WTC11 (cell line): ENCODE measurements around the gene PCDHGB5. TPM values are rescaled to one million over a fixed set of nuclear protein-coding genes. Genes with fewer than 3 reads are reported as not detected.

Experiments
- total RNA-seq: library from RNA; stranded (reverse); gene quantifications from 3 replicates; pipeline ENCODE4 v1.2.3, GENCODE V29; 2021
- TF ChIP-seq, protein P1 (sequence below): sonication (generic); formaldehyde crosslinking; IDR thresholded peaks from 2 replicates; pipeline ENCODE4 v1.8.0; 2022; ENCODE audit warnings: missing genetic modification reagents

The PCDHGB5 gene
- total RNA-seq, 1 experiment from 2014 or later = 9.7 TPM

DNA sequence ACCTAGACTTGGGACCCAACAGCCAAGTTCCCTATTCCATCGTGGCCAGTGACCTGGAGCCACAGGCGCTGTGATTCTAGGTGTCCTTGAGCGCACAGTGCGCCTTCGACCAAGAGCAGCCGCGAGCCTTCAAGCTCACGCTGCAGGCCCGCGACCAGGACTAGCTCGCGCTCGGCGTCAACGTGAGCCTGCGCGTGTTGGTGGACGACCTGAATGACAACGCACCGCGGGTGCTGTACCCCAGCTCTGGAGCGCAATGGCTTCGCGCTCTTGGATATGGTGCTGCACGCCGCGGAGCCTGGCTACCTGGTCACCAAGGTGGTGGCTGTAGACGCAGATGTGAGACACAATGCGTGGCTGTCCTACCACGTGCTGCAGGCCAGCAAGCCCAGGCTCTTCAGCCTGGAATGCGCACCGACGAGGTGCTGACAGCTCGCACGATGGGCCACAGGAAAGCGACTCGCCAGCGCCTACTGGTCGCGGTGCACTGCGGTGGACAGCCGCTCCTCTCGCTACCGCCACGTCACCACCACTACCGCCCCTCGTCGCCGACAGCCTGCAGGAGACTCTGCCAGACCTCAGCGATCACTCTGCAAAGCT is 43.9 kb downstream of the PCDHGB5 start (continued):
- TF ChIP-seq, protein P1, sequence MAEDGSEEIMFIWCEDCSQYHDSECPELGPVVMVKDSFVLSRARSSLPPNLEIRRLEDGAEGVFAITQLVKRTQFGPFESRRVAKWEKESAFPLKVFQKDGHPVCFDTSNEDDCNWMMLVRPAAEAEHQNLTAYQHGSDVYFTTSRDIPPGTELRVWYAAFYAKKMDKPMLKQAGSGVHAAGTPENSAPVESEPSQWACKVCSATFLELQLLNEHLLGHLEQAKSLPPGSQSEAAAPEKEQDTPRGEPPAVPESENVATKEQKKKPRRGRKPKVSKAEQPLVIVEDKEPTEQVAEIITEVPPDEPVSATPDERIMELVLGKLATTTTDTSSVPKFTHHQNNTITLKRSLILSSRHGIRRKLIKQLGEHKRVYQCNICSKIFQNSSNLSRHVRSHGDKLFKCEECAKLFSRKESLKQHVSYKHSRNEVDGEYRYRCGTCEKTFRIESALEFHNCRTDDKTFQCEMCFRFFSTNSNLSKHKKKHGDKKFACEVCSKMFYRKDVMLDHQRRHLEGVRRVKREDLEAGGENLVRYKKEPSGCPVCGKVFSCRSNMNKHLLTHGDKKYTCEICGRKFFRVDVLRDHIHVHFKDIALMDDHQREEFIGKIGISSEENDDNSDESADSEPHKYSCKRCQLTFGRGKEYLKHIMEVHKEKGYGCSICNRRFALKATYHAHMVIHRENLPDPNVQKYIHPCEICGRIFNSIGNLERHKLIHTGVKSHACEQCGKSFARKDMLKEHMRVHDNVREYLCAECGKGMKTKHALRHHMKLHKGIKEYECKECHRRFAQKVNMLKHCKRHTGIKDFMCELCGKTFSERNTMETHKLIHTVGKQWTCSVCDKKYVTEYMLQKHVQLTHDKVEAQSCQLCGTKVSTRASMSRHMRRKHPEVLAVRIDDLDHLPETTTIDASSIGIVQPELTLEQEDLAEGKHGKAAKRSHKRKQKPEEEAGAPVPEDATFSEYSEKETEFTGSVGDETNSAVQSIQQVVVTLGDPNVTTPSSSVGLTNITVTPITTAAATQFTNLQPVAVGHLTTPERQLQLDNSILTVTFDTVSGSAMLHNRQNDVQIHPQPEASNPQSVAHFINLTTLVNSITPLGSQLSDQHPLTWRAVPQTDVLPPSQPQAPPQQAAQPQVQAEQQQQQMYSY = no peak
- TF ChIP-seq, all 79 proteins: peak for 0

Other genes with a start within 250 kb of the PCDHGB5 start
- 0.23 to 0.37 TPM (median 0.24 TPM) in 3 replicates for gene PCDHB6, start 247.9 kb upstream of the PCDHGB5 start, total RNA-seq
- gene PCDHB7, start 225.3 kb upstream of the PCDHGB5 start, total RNA-seq = 0.17 to 0.27 TPM (median 0.23 TPM) in 3 replicates
- 4.1 to 5.4 TPM (median 4.6 TPM) in 3 replicates for gene PCDHB8, start 220.2 kb upstream of the PCDHGB5 start, total RNA-seq
- gene PCDHB16, start 215.6 kb upstream of the PCDHGB5 start, total RNA-seq = 3.5 to 4.1 TPM (median 3.7 TPM) in 3 replicates
- gene PCDHB9, start 210.8 kb upstream of the PCDHGB5 start, total RNA-seq = 1.6 to 2.3 TPM (median 1.7 TPM) in 3 replicates
- gene PCDHB10, start 205.6 kb upstream of the PCDHGB5 start, total RNA-seq = 1.4 to 1.9 TPM (median 1.7 TPM) in 3 replicates
- gene PCDHB11, start 198.3 kb upstream of the PCDHGB5 start, total RNA-seq = 0.61 to 1.2 TPM (median 0.92 TPM) in 3 replicates
- gene PCDHB12, start 189.2 kb upstream of the PCDHGB5 start, total RNA-seq = 2.7 to 3.1 TPM (median 3.1 TPM) in 3 replicates
- 2.2 to 2.9 TPM (median 2.6 TPM) in 3 replicates for gene PCDHB13, start 184.0 kb upstream of the PCDHGB5 start, total RNA-seq
- 2.6 to 3.5 TPM (median 2.8 TPM) in 3 replicates for gene PCDHB14, start 174.6 kb upstream of the PCDHGB5 start, total RNA-seq
- gene PCDHB15, start 152.6 kb upstream of the PCDHGB5 start, total RNA-seq = 7.7 to 8.7 TPM (median 8.4 TPM) in 3 replicates
- 0.24 TPM in 1 of 3 replicates, not detected in the others for gene SLC25A2, start 93.9 kb upstream of the PCDHGB5 start, total RNA-seq
- 87.8 to 96.2 TPM (median 90.1 TPM) in 3 replicates for gene TAF7, start 77.2 kb upstream of the PCDHGB5 start, total RNA-seq
- gene PCDHGA1, start 67.4 kb upstream of the PCDHGB5 start, total RNA-seq = 1.1 to 1.5 TPM (median 1.2 TPM) in 3 replicates
- 0.66 to 0.96 TPM (median 0.94 TPM) in 3 replicates for gene PCDHGA2, start 59.2 kb upstream of the PCDHGB5 start, total RNA-seq
- 0.92 to 1.3 TPM (median 0.98 TPM) in 3 replicates for gene PCDHGA3, start 54.1 kb upstream of the PCDHGB5 start, total RNA-seq
- gene PCDHGB1, start 47.8 kb upstream of the PCDHGB5 start, total RNA-seq = 4.9 to 5.6 TPM (median 5.5 TPM) in 3 replicates
- gene PCDHGA4, start 42.9 kb upstream of the PCDHGB5 start, total RNA-seq = 3.4 to 3.9 TPM (median 3.5 TPM) in 3 replicates
- gene PCDHGB2, start 38.0 kb upstream of the PCDHGB5 start, total RNA-seq = 4.1 to 5.5 TPM (median 5.2 TPM) in 3 replicates
- gene PCDHGA5, start 33.8 kb upstream of the PCDHGB5 start, total RNA-seq = 2.0 to 2.5 TPM (median 2.4 TPM) in 3 replicates
- gene PCDHGB3, start 27.7 kb upstream of the PCDHGB5 start, total RNA-seq = 3.3 to 4.2 TPM (median 3.5 TPM) in 3 replicates
- gene PCDHGA6, start 24.1 kb upstream of the PCDHGB5 start, total RNA-seq = 2.6 to 3.3 TPM (median 3.0 TPM) in 3 replicates
- gene PCDHGA7, start 15.2 kb upstream of the PCDHGB5 start, total RNA-seq = 1.6 to 2.8 TPM (median 2.1 TPM) in 3 replicates
- gene PCDHGB4, start 10.2 kb upstream of the PCDHGB5 start, total RNA-seq = 7.8 to 9.1 TPM (median 8.8 TPM) in 3 replicates
- gene PCDHGA8, start 5.3 kb upstream of the PCDHGB5 start, total RNA-seq = 1.4 to 2.4 TPM (median 2.1 TPM) in 3 replicates
- 1.9 to 2.9 TPM (median 2.3 TPM) in 3 replicates for gene PCDHGA9, start 4.8 kb downstream of the PCDHGB5 start, total RNA-seq
- gene PCDHGB6, start 10.1 kb downstream of the PCDHGB5 start, total RNA-seq = 6.0 to 6.7 TPM (median 6.1 TPM) in 3 replicates
- gene PCDHGA10, start 15.0 kb downstream of the PCDHGB5 start, total RNA-seq = 10.7 to 11.9 TPM (median 11.0 TPM) in 3 replicates
- 10.5 to 11.2 TPM (median 10.7 TPM) in 3 replicates for gene PCDHGB7, start 19.7 kb downstream of the PCDHGB5 start, total RNA-seq
- gene PCDHGA11, start 23.1 kb downstream of the PCDHGB5 start, total RNA-seq = 7.0 to 8.4 TPM (median 7.1 TPM) in 3 replicates
- gene PCDHGA12, start 32.6 kb downstream of the PCDHGB5 start, total RNA-seq = 1.6 to 2.1 TPM (median 1.9 TPM) in 3 replicates
- gene PCDHGC3, start 78.0 kb downstream of the PCDHGB5 start, total RNA-seq = 28.1 to 29.4 TPM (median 29.1 TPM) in 3 replicates
- gene PCDHGC4, start 87.1 kb downstream of the PCDHGB5 start, total RNA-seq = 4.5 to 6.1 TPM (median 5.1 TPM) in 3 replicates
- 1.1 to 1.5 TPM (median 1.1 TPM) in 3 replicates for gene PCDHGC5, start 91.1 kb downstream of the PCDHGB5 start, total RNA-seq
- gene DIAPH1, start 221.1 kb downstream of the PCDHGB5 start, total RNA-seq = 90.9 to 109 TPM (median 96.0 TPM) in 3 replicates
- gene HDAC3, start 238.9 kb downstream of the PCDHGB5 start, total RNA-seq = 84.7 to 96.2 TPM (median 94.5 TPM) in 3 replicates
- gene RELL2, start 239.1 kb downstream of the PCDHGB5 start, total RNA-seq = 19.3 to 23.8 TPM (median 21.4 TPM) in 3 replicates